SK-N-SH (cell line): ENCODE measurements around the gene STARD10. TPM values are rescaled to one million over a fixed set of nuclear protein-coding genes. Genes with fewer than 3 reads are reported as not detected.

Experiments
- CTCF ChIA-PET: fragments of 300-600, 350-600 bp; formaldehyde crosslinking; extraction: SDS; loops from one replicate; lab custom pipeline; 2021; lab: Yijun Ruan, JAX
- POLR2A ChIA-PET: fragments of 350-600 bp; sonication (Branson Sonifier 250); formaldehyde crosslinking; extraction: SDS; loops from one replicate; lab custom pipeline; 2020; ENCODE audit warnings: antibody characterized with exemption, inconsistent platforms; lab: Yijun Ruan, JAX
- DNase-seq: peaks from one replicate; pipeline ENCODE4 v3.0.0; 2012
- H2AFZ ChIP-seq: fragments of 200-600 bp; sonication (generic); 2 replicates; pipeline ENCODE4 v1.8.1; 2016; ENCODE audit warnings: antibody characterized with exemption, mild to moderate bottlenecking, low read depth
- H3F3A ChIP-seq: fragments of 200-600 bp; sonication (generic); replicated peaks from 2 replicates; pipeline ENCODE3; 2016; ENCODE audit warnings: antibody characterized with exemption, mild to moderate bottlenecking; ENCODE audit not compliant: insufficient read depth
- H3K27ac ChIP-seq, 2 experiments: fragments of 200-500 bp in 1 of 2; fragments of 200-600 bp in 1 of 2; sonication (Bioruptor generic) in 1 of 2; sonication (generic), shearing (Covaris generic) in 1 of 2; 2 replicates each; pipeline versions ENCODE4 v1.5.1 to v1.6.1; 2014 to 2016; ENCODE audit warnings: low read depth in 2 of 2, inconsistent platforms in 1 of 2, low read length in 1 of 2, mild to moderate bottlenecking in 1 of 2, mixed read lengths in 1 of 2
- H3K27me3 ChIP-seq: fragments of 200-600 bp; sonication (generic), shearing (Covaris generic); 2 replicates; pipeline ENCODE4 v1.6.1; 2016; ENCODE audit warnings: mixed run types; ENCODE audit not compliant: insufficient read depth
- H3K36me3 ChIP-seq, 2 experiments: fragments of 200-500 bp in 1 of 2; fragments of 200-600 bp in 1 of 2; sonication (Bioruptor generic) in 1 of 2; sonication (generic) in 1 of 2; replicated peaks in 1 of 2; 2 replicates each; pipeline versions ENCODE3 to v1.5.1; 2014 to 2016; ENCODE audit warnings: low read length in 1 of 2, mild to moderate bottlenecking in 1 of 2; ENCODE audit not compliant: insufficient read depth in 2 of 2, control insufficient read depth in 1 of 2
- H3K4me1 ChIP-seq, 2 experiments: fragments of 200-500 bp in 1 of 2; fragments of 200-600 bp in 1 of 2; sonication (Bioruptor generic) in 1 of 2; sonication (generic), shearing (Covaris generic) in 1 of 2; 2 replicates each; pipeline versions ENCODE4 v1.5.1 to v1.6.1; 2014 to 2016; ENCODE audit warnings: low read depth in 1 of 2, low read length in 1 of 2, mixed run types in 1 of 2; ENCODE audit not compliant: insufficient read depth in 2 of 2, control insufficient read depth in 1 of 2
- H3K4me2 ChIP-seq: fragments of 200-600 bp; sonication (generic), shearing (Covaris generic); 2 replicates; pipeline ENCODE4 v1.6.1; 2017; ENCODE audit warnings: mixed run types
- H3K4me3 ChIP-seq, 2 experiments: fragments of 200-500 bp in 1 of 2; fragments of 200-600 bp in 1 of 2; sonication (Bioruptor generic) in 1 of 2; sonication (generic), shearing (Covaris generic) in 1 of 2; 2 replicates each; pipeline versions ENCODE4 v1.5.1 to v1.8.1; 2014 to 2016; ENCODE audit warnings: low read depth in 2 of 2, inconsistent platforms in 1 of 2, low read length in 1 of 2, mild to moderate bottlenecking in 1 of 2, mixed read lengths in 1 of 2, moderate library complexity in 1 of 2
- H3K79me2 ChIP-seq: fragments of 200-600 bp; sonication (generic); 2 replicates; pipeline ENCODE4 v1.8.1; 2017; ENCODE audit warnings: mild to moderate bottlenecking; ENCODE audit not compliant: insufficient read depth
- H3K9ac ChIP-seq: fragments of 200-600 bp; sonication (generic); 2 replicates; pipeline ENCODE4 v1.6.1; 2017; ENCODE audit warnings: mixed run types
- H3K9me2 ChIP-seq: fragments of 200-600 bp; sonication (generic); 2 replicates; pipeline ENCODE4 v1.6.1; 2017; ENCODE audit warnings: mixed run types
- H3K9me3 ChIP-seq: fragments of 200-600 bp; sonication (generic); 2 replicates; pipeline ENCODE4 v1.6.1; 2017; ENCODE audit warnings: mixed run types, mild to moderate bottlenecking, moderate library complexity
- H4K20me1 ChIP-seq: fragments of 200-600 bp; sonication (generic); 2 replicates; pipeline ENCODE4 v1.6.1; 2017; ENCODE audit warnings: mild to moderate bottlenecking, mixed run types; ENCODE audit not compliant: insufficient read depth
- CHD2 ChIP-seq: fragments of 150-350 bp; IDR thresholded peaks from 2 replicates; pipeline ENCODE4 v1.6.1; 2018; ENCODE audit warnings: low read length; ENCODE audit not compliant: partially characterized antibody
- CTCF ChIP-seq: fragments of 200-600 bp; sonication (generic); IDR thresholded peaks from 2 replicates; pipeline ENCODE4 v1.6.1; 2017; ENCODE audit warnings: antibody characterized with exemption, mild to moderate bottlenecking, moderate library complexity
- ELF1 ChIP-seq: IDR thresholded peaks from 2 replicates; pipeline ENCODE4 v1.4.0; 2012
- EP300 ChIP-seq, 2 experiments: IDR thresholded peaks; 2 replicates each; pipeline versions ENCODE4 v1.4.0 to v1.6.1; 2012; ENCODE audit warnings: borderline replicate concordance in 1 of 2, low read depth in 1 of 2, low read length in 1 of 2
- EZH2phosphoT487 ChIP-seq: fragments of 200-600 bp; sonication (generic); IDR thresholded peaks from 2 replicates; pipeline ENCODE4 v1.6.1; 2017; ENCODE audit warnings: low read depth, mixed run types, mild to moderate bottlenecking, antibody characterized with exemption, moderate library complexity, borderline replicate concordance
- FOXM1 ChIP-seq: IDR thresholded peaks from 2 replicates; pipeline ENCODE4 v1.4.0; 2012; ENCODE audit warnings: low read depth, mild to moderate bottlenecking
- GABPA ChIP-seq: IDR thresholded peaks from 2 replicates; pipeline ENCODE4 v1.4.0; 2012; ENCODE audit warnings: low read depth, mild to moderate bottlenecking
- IRF3 ChIP-seq: fragments of 150-350 bp; IDR thresholded peaks from 2 replicates; pipeline ENCODE4 v1.6.1; 2016; ENCODE audit warnings: mild to moderate bottlenecking, low read depth, low read length
- MAX ChIP-seq: IDR thresholded peaks from 2 replicates; pipeline ENCODE4 v1.4.0; 2012; ENCODE audit warnings: low read depth
- NFIC ChIP-seq: IDR thresholded peaks from 2 replicates; pipeline ENCODE4 v1.4.0; 2012; ENCODE audit warnings: borderline replicate concordance
- NRF1 ChIP-seq: IDR thresholded peaks from 2 replicates; pipeline ENCODE4 v1.6.1; 2012; ENCODE audit warnings: low read depth, mild to moderate bottlenecking, low read length
- RAD21 ChIP-seq: IDR thresholded peaks from 2 replicates; pipeline ENCODE4 v1.6.1; 2012; ENCODE audit warnings: mild to moderate bottlenecking, low read length
- RFX5 ChIP-seq: IDR thresholded peaks from 2 replicates; pipeline ENCODE4 v1.6.1; 2012; ENCODE audit warnings: mild to moderate bottlenecking, improper control_type of control experiment, low read length
- RXRA ChIP-seq: IDR thresholded peaks from 2 replicates; pipeline ENCODE4 v1.4.0; 2012; ENCODE audit warnings: low read depth, mild to moderate bottlenecking, borderline replicate concordance
- SMC3 ChIP-seq: IDR thresholded peaks from 2 replicates; pipeline ENCODE4 v1.6.1; 2012; ENCODE audit warnings: low read depth, low read length, improper control_type of control experiment
- USF1 ChIP-seq: IDR thresholded peaks from 2 replicates; pipeline ENCODE4 v1.4.0; 2012; ENCODE audit warnings: low read depth, borderline replicate concordance
- USF2 ChIP-seq: fragments of 150-350 bp; IDR thresholded peaks from 2 replicates; pipeline ENCODE4 v1.6.1; 2017; ENCODE audit warnings: antibody characterized with exemption, low read length, low read depth, borderline replicate concordance
- YY1 ChIP-seq: IDR thresholded peaks from 2 replicates; pipeline ENCODE4 v1.4.0; 2012; ENCODE audit warnings: low read depth, mild to moderate bottlenecking
- WGBS: methylation state at CpG from one replicate; pipeline ENCODE4 v1.1.6; 2017; ENCODE audit warnings: low lambda C conversion rate; 5-methylcytosine and 5-hydroxymethylcytosine counted together
- polyA plus RNA-seq, 3 experiments: library from polyadenylated mRNA; depleted of rRNA; stranded (reverse); fragments of >200 nt; gene quantifications; 2 replicates each; pipeline ENCODE4 v1.2.3, GENCODE V29; 2012

The STARD10 gene
- polyA plus RNA-seq, 1 of the 3 experiments (the other 2 are of a cell fraction), result 47.7 TPM

- H3K4me1 ChIP-seq, result peaks cover 5 to 12% of the 10 kb centered on the region in 2 experiments; a peak in 3 of 4 replicates
- H4K20me1 ChIP-seq, result no peaks in the 10 kb centered on the region
- H3K27ac ChIP-seq, result no peak overlapping the region
- ChIA-PET POLR2A (no interaction called here), CTCF (interaction anchor here (0.8 to 18.2 kb wide), 17 partner anchors 10 to 563 kb away, joined by 3 to 198 read pairs (median 7); partner anchors contain the start of genes ATG16L2 and STARD10)
- H3K4me3 ChIP-seq, result no peak overlapping the region
- H3F3A ChIP-seq, result peaks cover 4% of the 10 kb centered on the region
- no peak overlapping the region for H3K9ac ChIP-seq
- H3K27me3 ChIP-seq, result no peaks in the 10 kb centered on the region
- H3K9me2 ChIP-seq, result no peaks in the 10 kb centered on the region
- peaks cover 28% of the 10 kb centered on the region for H3K79me2 ChIP-seq
- TF ChIP-seq SMC3, result no peak
- TF ChIP-seq RXRA, result no peak
- no peak for TF ChIP-seq IRF3
- TF ChIP-seq NFIC, result no peak
- no peak for TF ChIP-seq ELF1
- TF ChIP-seq USF2, result no peak
- no peak for TF ChIP-seq NRF1
- no peak for TF ChIP-seq RFX5
- no peak for TF ChIP-seq YY1
- no peak for TF ChIP-seq EZH2phosphoT487
- no peak for TF ChIP-seq EP300 (IDR thresholded peaks at IDR 0.05; ENCODE audit: borderline replicate concordance in 1 of 2, low read depth in 1 of 2, low read length in 1 of 2)
- WGBS, result 92% methylated on average over 36 of the region's 40 CpGs
- H3K9me3 ChIP-seq, result no peaks in the 10 kb centered on the region
- H2AFZ ChIP-seq, result no peak overlapping the region
- no peak for DNase-seq
- H3K36me3 ChIP-seq, result no peaks in the 10 kb centered on the region
- no peak overlapping the region for H3K4me2 ChIP-seq
Observed at GRCh38 chr11:72726266-72727220, 67.3 kb downstream of the STARD10 start.

GRCh38 chr11:72725724-72726028 lies 68.2 kb downstream of the STARD10 start:
- H3K9me2 ChIP-seq, result no peaks in the 10 kb centered on the region
- H3K27me3 ChIP-seq, result no peaks in the 10 kb centered on the region
- H3K4me1 ChIP-seq, result peaks cover 8 to 21% of the 10 kb centered on the region in 2 experiments
- H3K36me3 ChIP-seq, result no peaks in the 10 kb centered on the region
- no peak overlapping the region for H2AFZ ChIP-seq
- peak overlapping the region in 1 of 2 experiments; percentile 11; a peak in 1 of 4 replicates for H3K27ac ChIP-seq
- no peak overlapping the region for H3K9ac ChIP-seq
- peaks cover 4% of the 10 kb centered on the region for H3F3A ChIP-seq
- H4K20me1 ChIP-seq, result no peaks in the 10 kb centered on the region
- peaks cover 36% of the 10 kb centered on the region for H3K79me2 ChIP-seq
- 78% methylated on average over 4 of the region's 4 CpGs for WGBS
- H3K4me3 ChIP-seq, result no peak overlapping the region
- H3K4me2 ChIP-seq, result no peak overlapping the region
- ChIA-PET POLR2A (interaction anchor here (0.7 to 0.9 kb wide), 3 partner anchors 67 to 88 kb away, joined by 4 to 5 read pairs (median 4); partner anchors contain the start of gene STARD10), CTCF (interaction anchor here (0.5 to 18.2 kb wide), 55 partner anchors 10 to 579 kb away, joined by 3 to 198 read pairs (median 5); partner anchors contain the start of genes ATG16L2 and STARD10)
- no peaks in the 10 kb centered on the region for H3K9me3 ChIP-seq
- TF ChIP-seq CTCF, result no peak
- no peak for TF ChIP-seq CHD2
- no peak for TF ChIP-seq NFIC
- TF ChIP-seq EP300 (IDR thresholded peaks at IDR 0.05; ENCODE audit: borderline replicate concordance in 1 of 2, low read depth in 1 of 2, low read length in 1 of 2), result no peak
- no peak for TF ChIP-seq YY1
- no peak for TF ChIP-seq SMC3
- TF ChIP-seq GABPA, result no peak
- TF ChIP-seq RAD21, result no peak
- no peak for TF ChIP-seq USF1
- no peak for TF ChIP-seq FOXM1
- no peak for TF ChIP-seq EZH2phosphoT487
- no peak for TF ChIP-seq ELF1
- TF ChIP-seq MAX, result no peak
- no peak for DNase-seq
